Fibroblast of mammary gland (primary cell): Measurements from ENCODE around the gene HNRNPUL2.

Experiments
- DNase-seq: peaks from one replicate; pipeline ENCODE4 v3.0.0-alpha.2; 2010; ENCODE audit warnings: low read depth
- H3K4me3 ChIP-seq: 2 replicates; pipeline ENCODE4 v1.5.1; 2011; ENCODE audit warnings: low read depth, mild to moderate bottlenecking, low read length, moderate library complexity; ENCODE audit not compliant: control insufficient read depth
- TF ChIP-seq, protein P1 (sequence below): conservative IDR thresholded peaks from 2 replicates; pipeline ENCODE4 v1.5.1; 2011; ENCODE audit warnings: low read depth, low read length, inconsistent platforms; ENCODE audit not compliant: control insufficient read depth, insufficient read depth

HNRNPUL2 gene

DNA sequence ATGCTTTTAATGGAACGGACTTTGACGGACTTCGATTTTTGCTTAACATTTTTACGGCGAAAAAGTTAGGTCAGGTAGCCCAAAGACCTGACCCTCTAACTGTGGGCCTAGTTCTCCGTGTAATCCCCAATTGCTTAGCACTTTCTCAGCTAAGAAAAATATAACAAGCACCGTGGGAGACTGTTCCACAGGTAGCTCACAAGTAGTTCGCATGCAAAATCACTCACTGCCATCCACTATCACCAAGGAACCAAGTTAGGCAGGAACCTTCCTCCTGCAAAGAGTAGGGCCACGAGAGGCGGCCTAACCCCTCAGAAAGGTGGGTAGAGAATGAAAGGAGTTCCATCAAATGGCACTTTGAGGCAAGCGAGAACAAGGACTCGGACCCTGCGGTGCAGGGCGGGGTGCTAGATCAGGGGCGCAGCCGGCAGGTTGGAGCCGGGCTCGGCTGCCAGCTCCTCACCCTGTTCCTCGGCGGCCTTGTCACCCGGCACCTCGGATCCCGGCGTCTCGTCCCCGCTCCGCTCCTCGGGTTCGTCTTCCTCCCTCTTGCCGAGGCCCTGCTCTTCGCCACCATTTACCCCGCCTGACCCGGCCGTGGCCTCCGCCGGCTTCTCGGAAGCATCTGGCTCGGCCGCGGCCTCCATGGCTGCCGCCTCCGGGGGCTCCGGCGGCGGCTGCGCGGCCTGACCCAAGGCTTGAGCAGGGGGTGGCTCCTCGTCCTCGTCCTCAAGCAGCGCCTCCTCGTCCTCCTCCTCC is 922 bp downstream of the HNRNPUL2 start:
- TF ChIP-seq, protein P1, sequence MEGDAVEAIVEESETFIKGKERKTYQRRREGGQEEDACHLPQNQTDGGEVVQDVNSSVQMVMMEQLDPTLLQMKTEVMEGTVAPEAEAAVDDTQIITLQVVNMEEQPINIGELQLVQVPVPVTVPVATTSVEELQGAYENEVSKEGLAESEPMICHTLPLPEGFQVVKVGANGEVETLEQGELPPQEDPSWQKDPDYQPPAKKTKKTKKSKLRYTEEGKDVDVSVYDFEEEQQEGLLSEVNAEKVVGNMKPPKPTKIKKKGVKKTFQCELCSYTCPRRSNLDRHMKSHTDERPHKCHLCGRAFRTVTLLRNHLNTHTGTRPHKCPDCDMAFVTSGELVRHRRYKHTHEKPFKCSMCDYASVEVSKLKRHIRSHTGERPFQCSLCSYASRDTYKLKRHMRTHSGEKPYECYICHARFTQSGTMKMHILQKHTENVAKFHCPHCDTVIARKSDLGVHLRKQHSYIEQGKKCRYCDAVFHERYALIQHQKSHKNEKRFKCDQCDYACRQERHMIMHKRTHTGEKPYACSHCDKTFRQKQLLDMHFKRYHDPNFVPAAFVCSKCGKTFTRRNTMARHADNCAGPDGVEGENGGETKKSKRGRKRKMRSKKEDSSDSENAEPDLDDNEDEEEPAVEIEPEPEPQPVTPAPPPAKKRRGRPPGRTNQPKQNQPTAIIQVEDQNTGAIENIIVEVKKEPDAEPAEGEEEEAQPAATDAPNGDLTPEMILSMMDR: no peak

DNA sequence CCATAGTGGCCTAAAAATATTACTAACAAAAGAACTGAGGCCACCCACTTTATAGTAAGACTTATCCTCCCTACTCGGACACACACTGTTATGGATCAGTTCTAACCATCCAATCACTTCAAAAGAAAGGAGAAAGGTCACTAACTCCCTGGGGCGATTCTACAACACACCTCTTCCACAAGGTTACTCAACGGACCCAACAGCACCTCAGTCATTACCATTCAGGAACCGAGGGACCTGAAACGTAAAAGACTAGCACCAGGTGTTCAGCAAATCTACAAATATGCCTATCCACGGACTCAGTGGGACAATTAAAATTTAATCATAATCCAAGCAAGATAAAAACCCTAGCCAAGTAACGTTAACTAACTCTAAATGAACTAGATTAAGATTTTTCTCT is 1.6 kb downstream of the HNRNPUL2 start:
- no peak for DNase-seq
- TF ChIP-seq, protein P1: no peak
- peak overlapping the region; percentile 98 for H3K4me3 ChIP-seq

More for the DNA sequence above, 922 bp downstream of the HNRNPUL2 start:
- no peak for DNase-seq
- H3K4me3 ChIP-seq: peak overlapping the region; percentile 98

DNA sequence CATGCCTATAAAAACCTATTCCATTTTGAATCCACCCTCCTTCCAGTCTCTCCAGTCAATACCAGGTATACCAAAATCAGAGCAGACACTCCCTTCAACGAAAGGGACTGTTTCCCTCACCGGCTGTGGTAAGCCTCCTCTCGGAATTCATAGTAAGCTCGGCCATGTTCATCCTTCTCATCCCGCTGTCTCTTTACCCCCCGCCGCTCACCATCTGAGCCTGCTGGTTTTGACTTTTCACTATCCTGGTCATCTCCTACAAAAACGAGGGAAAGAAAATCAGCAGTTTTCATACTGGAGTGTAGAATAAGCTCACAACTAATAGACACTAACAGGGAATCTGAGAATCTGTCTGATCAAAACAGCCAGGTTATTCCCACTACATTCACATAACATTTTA is 3.1 kb downstream of the HNRNPUL2 start:
- TF ChIP-seq, protein P1: no peak
- DNase-seq: no peak
- peak overlapping the region; percentile 98 for H3K4me3 ChIP-seq

DNA sequence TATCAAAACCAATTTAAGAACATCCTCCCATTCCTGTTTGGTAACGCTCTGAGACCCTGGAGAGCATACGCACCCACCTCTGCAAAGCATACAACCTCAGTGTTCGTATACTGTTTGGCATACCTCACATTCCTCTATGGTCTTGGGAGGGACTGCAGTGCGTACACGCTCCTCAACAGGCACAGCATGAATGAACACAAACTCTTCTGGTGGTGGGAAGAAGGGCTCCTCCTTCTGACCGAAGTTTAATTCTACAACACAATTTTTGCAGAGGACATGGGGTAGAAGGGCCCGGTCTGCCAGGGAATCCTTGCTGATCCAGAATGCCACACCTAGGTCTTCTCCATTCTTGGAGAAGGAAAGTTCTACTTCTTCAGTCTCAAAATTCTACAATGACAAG is 5.3 kb downstream of the HNRNPUL2 start:
- peak; percentile 57 for DNase-seq
- TF ChIP-seq, protein P1: peak; percentile 15
- no peak overlapping the region for H3K4me3 ChIP-seq

DNA sequence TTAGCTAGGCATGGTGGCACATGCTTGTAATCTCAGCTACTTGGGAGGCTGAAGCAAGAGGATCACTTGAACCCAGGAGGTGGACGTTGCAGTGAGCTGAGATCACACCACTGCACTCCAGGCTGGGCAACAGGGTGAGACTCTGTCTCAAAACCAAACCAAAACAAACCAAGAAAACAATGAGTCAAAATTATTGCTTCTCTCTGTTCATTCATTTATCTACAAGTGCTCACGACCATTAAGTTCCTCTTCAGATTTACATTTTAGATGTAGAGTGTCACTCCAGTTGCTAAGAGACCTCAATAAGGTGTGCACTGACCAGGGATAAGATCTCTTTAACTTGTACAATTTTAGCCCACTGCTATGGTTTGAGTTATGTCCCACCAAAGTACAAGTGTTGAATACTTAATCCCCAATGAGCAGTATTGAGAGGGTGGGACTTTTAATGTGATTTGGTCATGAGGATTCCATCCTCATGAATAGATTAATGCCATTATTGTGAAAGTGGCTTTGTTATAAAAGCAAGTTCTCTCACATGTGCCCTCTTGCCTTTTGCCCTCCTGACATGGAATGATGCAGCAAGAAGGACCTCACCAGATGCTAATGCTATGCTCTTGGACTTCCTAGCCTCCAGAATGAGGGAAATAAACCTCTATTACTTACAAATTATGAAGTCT is 7.8 kb downstream of the HNRNPUL2 start:
- peak; percentile 64 for DNase-seq
- H3K4me3 ChIP-seq: no peak overlapping the region
- TF ChIP-seq, protein P1: no peak

DNA sequence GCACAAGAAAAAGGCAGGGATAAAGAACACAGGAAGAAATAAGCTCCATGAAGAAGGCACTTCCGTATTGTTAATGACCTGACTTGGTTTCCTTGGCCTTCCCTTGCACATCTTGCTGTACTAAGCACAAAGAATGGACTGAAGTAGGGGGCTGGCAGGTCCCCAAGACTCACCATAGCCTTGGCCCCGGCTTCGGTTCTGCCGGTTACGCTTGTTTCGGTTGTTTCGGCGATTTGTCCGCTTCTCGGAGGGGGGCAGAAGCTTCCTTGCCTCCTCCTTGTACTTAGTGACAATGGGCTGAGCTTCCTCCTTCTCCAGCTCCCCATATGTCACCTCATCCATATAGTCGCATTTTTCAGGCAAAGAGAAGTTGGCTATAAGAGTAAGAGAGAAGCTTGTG is 10.4 kb downstream of the HNRNPUL2 start:
- no peak for DNase-seq
- H3K4me3 ChIP-seq: no peak overlapping the region
- TF ChIP-seq, protein P1: no peak
